Panc1 (cell line): ENCODE measurements around the gene FILIP1. TPM values are rescaled to one million over a fixed set of nuclear protein-coding genes. Genes with fewer than 3 reads are reported as not detected.

Experiments used
- ATAC-seq: fragments of 200-7000 bp; cut with Tn5 transposase; 2 replicates; pipeline ENCODE4 v1.9.1; 2020; ENCODE audit warnings: mild to moderate bottlenecking, moderate library complexity
- BruUV-seq: library from RNA; stranded (reverse); fragments of 400-500 nt; replicated peaks from 2 replicates; lab custom pipeline; 2021; lab: Mats Ljungman, UMichigan
- CTCF ChIA-PET: fragments of 300-600 bp; sonication (Branson Sonifier 250); formaldehyde crosslinking; loops from one replicate; lab custom pipeline; 2022; ENCODE audit warnings: antibody characterized with exemption; lab: Charles Lee
- POLR2A ChIA-PET: fragments of 300-600 bp; sonication (Branson Sonifier 250); formaldehyde crosslinking; loops from one replicate; lab custom pipeline; 2022; ENCODE audit warnings: antibody characterized with exemption; lab: Charles Lee
- DNase-seq: peaks from one replicate; pipeline ENCODE4 v3.0.0-alpha.2; 2010; ENCODE audit warnings: low read depth, low spot score
- H3K27ac ChIP-seq: 2 replicates; pipeline ENCODE4 v1.5.1; 2011; ENCODE audit warnings: mild to moderate bottlenecking, low read length, inconsistent platforms
- H3K27me3 ChIP-seq: fragments of 200-500 bp; sonication (Bioruptor generic); 2 replicates; pipeline ENCODE4 v1.6.0; 2014; ENCODE audit warnings: low read length, inconsistent platforms; ENCODE audit not compliant: control insufficient read depth, insufficient read depth
- H3K36me3 ChIP-seq: fragments of 200-500 bp; sonication (Bioruptor generic); 2 replicates; pipeline ENCODE4 v1.5.1; 2014; ENCODE audit warnings: inconsistent platforms, mild to moderate bottlenecking, low read length, moderate library complexity; ENCODE audit not compliant: control insufficient read depth, insufficient read depth
- H3K4me1 ChIP-seq: 2 replicates; pipeline ENCODE4 v1.5.1; 2011; ENCODE audit warnings: inconsistent platforms, mild to moderate bottlenecking, low read length, moderate library complexity; ENCODE audit not compliant: control insufficient read depth, insufficient read depth
- H3K4me3 ChIP-seq, 2 experiments: 2 replicates each; pipeline ENCODE4 v1.5.1; 2011 to 2012; ENCODE audit warnings: low read depth in 2 of 2, low read length in 2 of 2, mild to moderate bottlenecking in 2 of 2, inconsistent platforms in 1 of 2, moderate library complexity in 1 of 2
- H3K9me3 ChIP-seq: fragments of 200-500 bp; sonication (Bioruptor generic); 2 replicates; pipeline ENCODE4 v1.5.1; 2014; ENCODE audit warnings: low read depth, mild to moderate bottlenecking, inconsistent platforms, low read length, moderate library complexity; ENCODE audit not compliant: control insufficient read depth, insufficient read depth
- POLR2AphosphoS5 ChIP-seq: IDR thresholded peaks from 2 replicates; pipeline ENCODE4 v1.6.1; 2012; ENCODE audit warnings: mild to moderate bottlenecking, low read depth, low read length, moderate library complexity
- REST ChIP-seq, 2 experiments: IDR thresholded peaks; 2 replicates each; pipeline ENCODE4 v1.6.1; 2011 to 2012; ENCODE audit warnings: low read depth in 2 of 2, control low read depth in 1 of 2, low read length in 1 of 2, mild to moderate bottlenecking in 1 of 2, moderate library complexity in 1 of 2; ENCODE audit not compliant: insufficient read depth in 1 of 2
- SIN3A ChIP-seq: IDR thresholded peaks from 2 replicates; pipeline ENCODE4 v1.6.1; 2012; ENCODE audit warnings: low read depth, mild to moderate bottlenecking, low read length, moderate library complexity, borderline replicate concordance; ENCODE audit not compliant: insufficient read depth
- TCF7L2 ChIP-seq: IDR thresholded peaks from 2 replicates; pipeline ENCODE4 v1.6.1; 2011; ENCODE audit warnings: mild to moderate bottlenecking, low read depth, low read length, inconsistent platforms
- in situ Hi-C: cut with HindIII; loops from 2 replicates; pipeline ENCODE4 v1.10.0; 2016; ENCODE audit warnings: low sequenced_read_pairs, low pct_unique_long_range_greater_than_20kb
- intact Hi-C: fragments of 100-400 bp; cut with micrococcal nuclease; formaldehyde crosslinking; loops from one replicate; pipeline ENCODE4 v1.10.0; 2022; ENCODE audit not compliant: unreplicated experiment
- total RNA-seq: library from RNA; stranded (reverse); gene quantifications from one replicate; pipeline ENCODE4 v1.2.1, GENCODE V29; 2021; ENCODE audit not compliant: unreplicated experiment
- TF ChIP-seq, protein P1 (sequence below): fragments of 450-650 bp; IDR thresholded peaks from 2 replicates; pipeline ENCODE4 v1.5.1; 2017; ENCODE audit warnings: mild to moderate bottlenecking

Gene FILIP1
- total RNA-seq, 1 experiment from 2014 or later, result 0.26 TPM

DNA sequence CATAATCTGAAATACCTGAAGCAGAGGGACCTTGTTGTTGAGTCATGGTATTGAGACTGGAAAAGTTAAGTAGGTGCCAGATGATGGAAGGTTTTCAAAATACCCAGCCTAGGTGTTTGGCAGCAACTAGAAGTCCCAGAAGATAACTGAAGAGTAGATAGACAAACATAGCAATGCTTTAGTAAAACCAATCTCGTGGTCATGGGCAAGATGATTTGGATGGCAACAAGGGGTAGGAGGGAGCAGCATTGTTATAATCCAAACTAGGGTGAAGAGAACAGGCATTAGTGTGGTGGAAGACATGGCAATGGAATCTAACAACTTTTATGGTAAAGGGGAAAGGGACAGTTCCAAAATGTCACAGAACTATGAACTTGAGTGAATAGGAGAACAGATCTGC, 2.3 kb downstream of the FILIP1 start:
- CTCF ChIA-PET, result no interaction called here
- Histone ChIP-seq H3K9me3 (no peaks in the 10 kb centered on the region), H3K36me3 (no peaks in the 10 kb centered on the region), H3K27ac (no peak overlapping the region), H3K27me3 (peaks cover 21% of the 10 kb centered on the region), H3K4me3 (no peak overlapping the region), H3K4me1 (peaks cover 7% of the 10 kb centered on the region; the same call in 1 of the 2 replicates)
- no TSS peak for BruUV-seq
- POLR2A ChIA-PET, result no interaction called here
- TF ChIP-seq TCF7L2, result no peak
- TF ChIP-seq REST (IDR thresholded peaks at IDR 0.05; ENCODE audit: insufficient read depth in 1 of 2, low read depth in 2 of 2, low read length in 1 of 2), result no peak
- no peak for TF ChIP-seq POLR2AphosphoS5
- no peak for TF ChIP-seq SIN3A
- TF ChIP-seq, protein P1, sequence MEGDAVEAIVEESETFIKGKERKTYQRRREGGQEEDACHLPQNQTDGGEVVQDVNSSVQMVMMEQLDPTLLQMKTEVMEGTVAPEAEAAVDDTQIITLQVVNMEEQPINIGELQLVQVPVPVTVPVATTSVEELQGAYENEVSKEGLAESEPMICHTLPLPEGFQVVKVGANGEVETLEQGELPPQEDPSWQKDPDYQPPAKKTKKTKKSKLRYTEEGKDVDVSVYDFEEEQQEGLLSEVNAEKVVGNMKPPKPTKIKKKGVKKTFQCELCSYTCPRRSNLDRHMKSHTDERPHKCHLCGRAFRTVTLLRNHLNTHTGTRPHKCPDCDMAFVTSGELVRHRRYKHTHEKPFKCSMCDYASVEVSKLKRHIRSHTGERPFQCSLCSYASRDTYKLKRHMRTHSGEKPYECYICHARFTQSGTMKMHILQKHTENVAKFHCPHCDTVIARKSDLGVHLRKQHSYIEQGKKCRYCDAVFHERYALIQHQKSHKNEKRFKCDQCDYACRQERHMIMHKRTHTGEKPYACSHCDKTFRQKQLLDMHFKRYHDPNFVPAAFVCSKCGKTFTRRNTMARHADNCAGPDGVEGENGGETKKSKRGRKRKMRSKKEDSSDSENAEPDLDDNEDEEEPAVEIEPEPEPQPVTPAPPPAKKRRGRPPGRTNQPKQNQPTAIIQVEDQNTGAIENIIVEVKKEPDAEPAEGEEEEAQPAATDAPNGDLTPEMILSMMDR, result no peak
- intact Hi-C loops, result no loop called here
- in situ Hi-C loops, result no loop called here
- no peak for DNase-seq
- ATAC-seq, result no peak

DNA sequence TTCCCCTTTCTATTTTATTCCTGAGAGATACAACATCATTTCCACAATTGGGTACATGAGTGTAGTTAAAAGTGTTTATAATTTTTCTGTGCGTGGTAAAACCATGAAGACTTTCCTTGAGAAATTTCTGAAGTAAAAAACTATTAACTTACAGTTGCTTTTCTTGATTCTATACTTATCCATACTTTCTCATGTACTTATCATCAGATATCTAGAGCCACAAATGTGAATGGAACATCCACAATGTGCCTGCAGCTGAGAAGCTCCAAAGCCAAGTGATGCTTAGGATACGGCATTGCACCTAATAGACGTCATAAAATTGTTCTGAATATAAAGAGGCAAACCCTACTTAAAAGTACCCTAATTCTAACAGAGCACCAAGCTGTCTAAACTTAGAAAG, 2.9 kb downstream of the FILIP1 start:
- ChIA-PET POLR2A (no interaction called here), CTCF (no interaction called here)
- in situ Hi-C loops (no loop called here), intact Hi-C loops (no loop called here)
- no peak for TF ChIP-seq TCF7L2
- no peak for TF ChIP-seq SIN3A
- no peak for TF ChIP-seq POLR2AphosphoS5
- no peak for TF ChIP-seq REST (IDR thresholded peaks at IDR 0.05; ENCODE audit: insufficient read depth in 1 of 2, low read depth in 2 of 2, low read length in 1 of 2)
- TF ChIP-seq, protein P1, result no peak
- DNase-seq (no peak), ATAC-seq (no peak)
- H3K36me3 ChIP-seq, result no peaks in the 10 kb centered on the region
- peaks cover 7% of the 10 kb centered on the region; the same call in 1 of the 2 replicates for H3K4me1 ChIP-seq
- BruUV-seq, result no TSS peak
- peaks cover 21% of the 10 kb centered on the region for H3K27me3 ChIP-seq
- H3K27ac ChIP-seq, result no peak overlapping the region
- H3K9me3 ChIP-seq, result no peaks in the 10 kb centered on the region
- no peak overlapping the region for H3K4me3 ChIP-seq
